Esophagus squamous epithelium (tissue), 4 donors: ENCODE data around the gene ALDH2.

Experiments
- CTCF ChIP-seq, 6 experiments: fragments of 450-650 bp in 4 of 6; fragments of 200-600 bp in 2 of 6; sonication (generic) in 2 of 6; IDR thresholded peaks; one replicate each; pipeline ENCODE4 v1.5.1; 2016 to 2019; ENCODE audit warnings: antibody characterized with exemption in 6 of 6, mild to moderate bottlenecking in 4 of 6, moderate library complexity in 4 of 6
- POLR2A ChIP-seq, 4 donors: fragments of 450-650 bp; IDR thresholded peaks; one replicate each; pipeline ENCODE4 v1.6.1; 2017; ENCODE audit warnings: antibody characterized with exemption in 4 of 4, mild to moderate bottlenecking in 4 of 4, moderate library complexity in 3 of 4

- TF ChIP-seq CTCF (IDR thresholded peaks at IDR 0.05) (no peak), POLR2A (IDR thresholded peaks at IDR 0.05) (no peak)
Observed at GRCh38 chr12:111864913-111865312, 98.2 kb downstream of the ALDH2 start.
